Right cardiac atrium (tissue), 5 donors: ENCODE results near the gene C2orf76. TPM values are rescaled to one million over a fixed set of nuclear protein-coding genes. Genes with fewer than 3 reads are reported as not detected.
A peak's percentile ranks its signal among the peaks of the same experiment; 100 is the strongest.

ENCODE experiments used
- ATAC-seq, 2 donors: fragments of 200-7000 bp; cut with Tn5 transposase; one replicate each; pipeline versions ENCODE4 v1.8.0 to v1.9.1; 2020; ENCODE audit warnings: moderate library complexity in 2 of 2, mild to moderate bottlenecking in 1 of 2
- DNase-seq, 3 donors: peaks; one replicate each; pipeline ENCODE4 v3.0.0-alpha.2; 2020
- H3K27ac ChIP-seq: one replicate; pipeline ENCODE4 v1.5.1; 2013; ENCODE audit warnings: mild to moderate bottlenecking, low read length, control low read depth, moderate library complexity
- H3K27me3 ChIP-seq: one replicate; pipeline ENCODE4 v1.6.1; 2013; ENCODE audit not compliant: control insufficient read depth, insufficient read depth
- H3K4me1 ChIP-seq: one replicate; pipeline ENCODE4 v1.6.1; 2013; ENCODE audit warnings: low read length; ENCODE audit not compliant: control insufficient read depth, insufficient read depth
- H3K4me3 ChIP-seq: one replicate; pipeline ENCODE4 v1.5.1; 2013; ENCODE audit warnings: low read length, control low read depth
- H3K9me3 ChIP-seq: one replicate; pipeline ENCODE4 v1.6.1; 2013; ENCODE audit warnings: low read length; ENCODE audit not compliant: control insufficient read depth
- WGBS: extraction: QIAGEN DNeasy Blood & Tissue Kit; methylation state at CpG from one replicate; pipeline ENCODE4 v1.1.7; 2013; 5-methylcytosine and 5-hydroxymethylcytosine counted together
- intact Hi-C, 4 donors: fragments of 100-400 bp; cut with DNase I; formaldehyde crosslinking; loops; one replicate each; pipeline versions ENCODE4 v1.11.0 to v1.14.0; 2022 to 2023
- polyA plus RNA-seq: library from polyadenylated mRNA; stranded (reverse); fragments of 200-250 nt; gene quantifications from one replicate; pipeline ENCODE4 v1.2.3, GENCODE V29; 2013
- total RNA-seq, 4 donors: library from RNA; stranded (reverse); fragmentation: NEBNext Ultra II Directional; extraction: Animal tissue kit (Norgen Biotek cat#: 25700); gene quantifications; one replicate each; pipeline ENCODE4 v1.2.1, GENCODE V29; 2021
- donor health status: healthy with polysubstance abuse.
- donor health status: DM: no; HTN: yes; CAD: no.
- donor health status: DM: no; HTN: no; CAD: no.
- donor health status: DM: no; HTN: yes; CAD: no; lungs with severe emphysema.
- donor health status: DM: yes; HTN: yes; CAD: no.

Gene C2orf76
- total and polyA plus RNA-seq, 5 donors: 11.4 to 27.7 (median 13.0) TPM

- Histone ChIP-seq H3K9me3 (no peaks in the 10 kb centered on the region), H3K27me3 (no peaks in the 10 kb centered on the region), H3K4me3 (no peak overlapping the region), H3K27ac (no peak overlapping the region), H3K4me1 (peaks cover 5% of the 10 kb centered on the region)
- 94% methylated on average over 6 of the region's 6 CpGs for WGBS
- DNase-seq (no peak), ATAC-seq (no peak)
- intact Hi-C loops: loop anchor here in 1 of 4 donors (10.0 kb wide), 1 partner anchor 50 kb away; no protein-coding TSS in a partner anchor
Observed at GRCh38 chr2:119364798-119365197, 1.8 kb downstream of the C2orf76 start.

- WGBS: 98% methylated on average over 2 of the region's 2 CpGs
Observed at GRCh38 chr2:119360423-119360966, 6.1 kb downstream of the C2orf76 start.

DNA sequence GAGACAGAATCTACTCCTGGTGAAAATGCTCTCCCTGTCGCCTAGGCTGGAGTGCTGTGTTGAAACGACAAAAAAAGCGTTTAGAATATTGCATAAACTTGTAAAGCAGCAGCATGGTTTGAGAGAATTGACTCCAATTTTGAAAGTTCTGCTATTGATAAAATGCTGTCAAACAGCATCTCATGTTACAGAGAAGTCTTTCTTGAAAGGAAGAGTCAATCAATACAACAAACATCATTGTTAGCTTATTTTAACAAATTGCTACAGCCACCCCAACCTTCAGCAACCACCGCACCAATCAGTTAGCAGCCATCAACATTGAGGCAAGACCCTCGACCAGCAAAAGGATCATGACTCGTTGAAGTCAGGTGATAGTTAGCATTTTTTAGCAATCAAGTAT lies 6.9 kb downstream of the C2orf76 start:
- intact Hi-C loops: loop anchor here in 1 of 4 donors (10.0 kb wide), 1 partner anchor 45 kb away; no protein-coding TSS in a partner anchor
- ATAC-seq: no peak
- DNase-seq: no peak

More at GRCh38 chr2:119360423-119360966, 6.1 kb downstream of the C2orf76 start:
- DNase-seq: no peak
- ATAC-seq: no peak
- Histone ChIP-seq H3K27ac (no peak overlapping the region), H3K9me3 (no peaks in the 10 kb centered on the region), H3K4me3 (no peak overlapping the region), H3K27me3 (no peaks in the 10 kb centered on the region), H3K4me1 (peaks cover 4% of the 10 kb centered on the region)
- intact Hi-C loops: loop anchor here in 1 of 4 donors (10.0 kb wide), 1 partner anchor 46 kb away; no protein-coding TSS in a partner anchor

GRCh38 chr2:119354860-119355259 lies 11.8 kb downstream of the C2orf76 start:
- intact Hi-C loops: no loop called here
- Histone ChIP-seq H3K4me1 (peaks cover 7% of the 10 kb centered on the region), H3K27me3 (no peaks in the 10 kb centered on the region), H3K4me3 (no peak overlapping the region), H3K9me3 (no peaks in the 10 kb centered on the region), H3K27ac (no peak overlapping the region)
- ATAC-seq (no peak), DNase-seq (no peak)
- 72% methylated on average over 1 of the region's 1 CpG for WGBS

More for the DNA sequence above, 6.9 kb downstream of the C2orf76 start:
- Histone ChIP-seq H3K4me1 (peaks cover 8% of the 10 kb centered on the region), H3K27ac (no peak overlapping the region), H3K9me3 (no peaks in the 10 kb centered on the region), H3K4me3 (no peak overlapping the region), H3K27me3 (no peaks in the 10 kb centered on the region)
- WGBS: 90% methylated on average over 6 of the region's 6 CpGs

- intact Hi-C loops: no loop called here
- H3K4me3 ChIP-seq: no peak overlapping the region
- H3K9me3 ChIP-seq: no peaks in the 10 kb centered on the region
- ATAC-seq (peak; percentile 62 to 80), DNase-seq (no peak)
- no peak overlapping the region for H3K27ac ChIP-seq
- no peaks in the 10 kb centered on the region for H3K27me3 ChIP-seq
- H3K4me1 ChIP-seq: peaks cover 6% of the 10 kb centered on the region
Observed at GRCh38 chr2:119352357-119352756, 14.3 kb downstream of the C2orf76 start.

GRCh38 chr2:119350311-119350998 lies 16.2 kb downstream of the C2orf76 start:
- peak overlapping the region; percentile 12 for H3K27ac ChIP-seq
- no peaks in the 10 kb centered on the region for H3K27me3 ChIP-seq
- DNase-seq (no peak), ATAC-seq (no peak)
- intact Hi-C loops: no loop called here
- peaks cover 3% of the 10 kb centered on the region for H3K4me1 ChIP-seq
- no peak overlapping the region for H3K4me3 ChIP-seq
- 61% methylated on average over 4 of the region's 4 CpGs for WGBS
- H3K9me3 ChIP-seq: no peaks in the 10 kb centered on the region

- Histone ChIP-seq H3K4me3 (no peak overlapping the region), H3K9me3 (no peaks in the 10 kb centered on the region), H3K27me3 (no peaks in the 10 kb centered on the region), H3K27ac (peak overlapping the region; percentile 48), H3K4me1 (no peaks in the 10 kb centered on the region)
- ATAC-seq (peak; percentile 19 to 39), DNase-seq (no peak)
- WGBS: 75% methylated on average over 6 of the region's 6 CpGs
- intact Hi-C loops: no loop called here
Observed at GRCh38 chr2:119349289-119349688, 17.3 kb downstream of the C2orf76 start.

DNA sequence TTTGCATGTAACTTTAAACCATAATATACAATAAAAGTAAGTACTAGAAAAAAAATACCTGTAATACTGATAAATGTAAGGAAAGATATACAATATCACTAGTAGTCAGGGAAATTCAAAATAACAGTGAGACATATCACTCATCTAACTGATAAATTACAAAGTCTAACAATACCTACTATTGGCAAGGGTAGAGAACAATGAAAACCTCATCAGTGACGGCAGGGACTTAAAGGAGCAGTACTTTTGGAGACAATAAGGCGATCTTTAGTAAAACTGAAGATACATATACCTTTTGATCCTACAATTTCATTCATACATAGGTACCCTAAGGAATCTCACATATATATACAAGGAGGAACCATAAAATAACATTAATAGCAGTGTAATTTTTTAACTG lies 24.9 kb downstream of the C2orf76 start:
- ATAC-seq (no peak), DNase-seq (no peak)
- 80% methylated on average over 2 of the region's 2 CpGs for WGBS
- H3K4me1 ChIP-seq: no peaks in the 10 kb centered on the region
- no peaks in the 10 kb centered on the region for H3K9me3 ChIP-seq
- no peak overlapping the region for H3K4me3 ChIP-seq
- no peak overlapping the region for H3K27ac ChIP-seq
- intact Hi-C loops: no loop called here
- H3K27me3 ChIP-seq: no peaks in the 10 kb centered on the region

DNA sequence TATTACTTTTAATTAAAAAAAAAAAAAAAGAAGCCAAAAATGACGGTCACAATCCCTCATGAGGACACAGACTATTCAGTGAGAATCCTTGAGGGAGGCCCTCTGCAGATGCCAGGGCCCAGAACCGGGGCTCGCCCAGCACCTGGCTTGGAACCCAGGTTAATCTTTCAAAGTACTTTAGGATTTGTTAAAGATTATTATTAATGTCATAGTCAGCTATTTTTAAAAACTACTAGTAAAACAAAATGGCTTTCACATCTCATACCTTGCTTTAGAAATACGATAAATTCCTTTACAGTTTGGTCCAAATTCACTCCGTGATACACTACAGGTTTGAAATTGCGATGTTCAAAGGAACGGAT lies 27.1 kb downstream of the C2orf76 start:
- Histone ChIP-seq H3K27me3 (no peaks in the 10 kb centered on the region), H3K27ac (no peak overlapping the region), H3K9me3 (no peaks in the 10 kb centered on the region), H3K4me1 (no peaks in the 10 kb centered on the region), H3K4me3 (no peak overlapping the region)
- intact Hi-C loops: no loop called here
- WGBS: 88% methylated on average over 7 of the region's 7 CpGs
- ATAC-seq (no peak), DNase-seq (no peak)

DNA sequence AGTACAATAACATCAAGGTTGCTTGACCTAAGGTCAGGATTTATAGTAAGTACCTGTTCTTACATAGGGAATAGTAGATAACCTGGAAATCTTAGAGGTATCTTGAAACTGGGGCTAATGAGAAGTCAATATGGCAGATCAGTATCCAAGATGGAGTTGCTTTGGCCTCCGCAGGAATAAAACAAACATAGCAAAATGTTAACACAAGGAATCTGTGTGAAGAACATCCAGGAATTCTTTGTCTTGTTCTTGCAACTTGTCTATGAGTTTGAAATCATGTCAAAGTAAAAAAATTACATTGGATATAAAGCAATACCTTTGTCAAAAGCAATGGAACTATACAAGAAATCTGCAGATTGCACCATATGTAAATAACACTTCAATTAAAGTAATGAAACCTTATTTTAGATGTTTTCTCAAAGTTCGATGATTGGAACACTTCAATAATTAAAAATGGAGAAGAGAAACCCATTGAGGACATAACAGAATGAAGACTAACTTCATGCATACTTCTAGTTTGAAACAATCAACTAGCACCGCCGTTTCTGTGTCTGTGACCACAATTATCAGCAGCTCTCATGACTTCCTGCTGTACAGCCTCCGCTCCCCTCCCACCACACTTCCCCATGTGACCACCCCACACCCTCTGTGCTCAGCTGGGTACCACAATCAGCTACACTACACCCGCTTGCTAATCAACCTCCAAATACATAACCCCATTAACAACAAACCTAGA lies 27.6 kb downstream of the C2orf76 start:
- peak; percentile 71 to 83 for ATAC-seq
- 53% methylated on average over 6 of the region's 6 CpGs for WGBS
- Histone ChIP-seq H3K4me1 (no peaks in the 10 kb centered on the region), H3K4me3 (no peak overlapping the region), H3K9me3 (no peaks in the 10 kb centered on the region), H3K27me3 (no peaks in the 10 kb centered on the region), H3K27ac (no peak overlapping the region)
- peak in 2 of 3 donors; percentile 52 to 67 for DNase-seq
- intact Hi-C loops: no loop called here

GRCh38 chr2:119338272-119338671 lies 28.4 kb downstream of the C2orf76 start:
- no peak for ATAC-seq
- no peak overlapping the region for H3K27ac ChIP-seq
- intact Hi-C loops: no loop called here
- no peaks in the 10 kb centered on the region for H3K27me3 ChIP-seq
- no peaks in the 10 kb centered on the region for H3K4me1 ChIP-seq
- WGBS: 81% methylated on average over 2 of the region's 2 CpGs
- H3K4me3 ChIP-seq: no peak overlapping the region
- no peak for DNase-seq
- no peaks in the 10 kb centered on the region for H3K9me3 ChIP-seq
